Vagina (tissue), 2 donors: Measurements from ENCODE around the gene NXPH1.

Experiments
- CTCF ChIP-seq, 3 experiments: fragments of 450-650 bp in 2 of 3; fragments of 200-600 bp in 1 of 3; sonication (generic) in 1 of 3; IDR thresholded peaks; one replicate each; pipeline ENCODE4 v1.5.1; 2017 to 2019; ENCODE audit warnings: antibody characterized with exemption in 3 of 3, mild to moderate bottlenecking in 2 of 3, moderate library complexity in 2 of 3
- POLR2A ChIP-seq, 2 donors: fragments of 450-650 bp; IDR thresholded peaks; one replicate each; pipeline ENCODE4 v1.6.1; 2017; ENCODE audit warnings: antibody characterized with exemption in 2 of 2, mild to moderate bottlenecking in 2 of 2, moderate library complexity in 2 of 2
- POLR2AphosphoS5 ChIP-seq, 2 donors: sonication (generic); formaldehyde crosslinking; IDR thresholded peaks; one replicate each; pipeline ENCODE4 v1.9.0; 2017; ENCODE audit warnings: antibody characterized with exemption in 2 of 2, mild to moderate bottlenecking in 2 of 2, low read depth in 1 of 2; ENCODE audit not compliant: insufficient read depth in 1 of 2

GRCh38 chr7:8386926-8387550, 46.4 kb upstream of the NXPH1 start:
- TF ChIP-seq CTCF (IDR thresholded peaks at IDR 0.05) (no peak), POLR2A (IDR thresholded peaks at IDR 0.05) (no peak), POLR2AphosphoS5 (IDR thresholded peaks at IDR 0.05; ENCODE audit: insufficient read depth in 1 of 2, low read depth in 1 of 2) (no peak)
